HepG2 (cell line): ENCODE data around the gene GOLGB1. TPM values are rescaled to one million over a fixed set of nuclear protein-coding genes. Genes with fewer than 3 reads are reported as not detected.
"Not testable (repeated sequence)": the region's sequence is repeated elsewhere in the genome, so short reads cannot be mapped to it uniquely, and the experiment has no call there.

Source experiments
- ATAC-seq: fragments of 200-7000 bp; cut with Tn5 transposase; 3 replicates; pipeline ENCODE4 v1.9.1; 2020; ENCODE audit warnings: mild to moderate bottlenecking, moderate library complexity
- BruUV-seq: library from RNA; stranded (reverse); fragments of 400-500 nt; replicated peaks from 2 replicates; lab custom pipeline; 2021; lab: Mats Ljungman, UMichigan
- CTCF ChIA-PET: fragments of 300-600 bp; formaldehyde crosslinking; extraction: SDS; loops from one replicate; lab custom pipeline; 2021; ENCODE audit warnings: low total read pairs, inconsistent platforms, low intra/inter-chr PET ratio; lab: Yijun Ruan, JAX
- POLR2A ChIA-PET: fragments of 350-600 bp; sonication (Branson Sonifier 250); formaldehyde crosslinking; loops from one replicate; lab custom pipeline; 2020; ENCODE audit warnings: antibody characterized with exemption, inconsistent platforms; lab: Yijun Ruan, JAX
- DNase-seq: peaks from one replicate; pipeline ENCODE4 v3.0.0-alpha.2; 2015; ENCODE audit warnings: low spot score
- FAIRE-seq: peaks from 3 replicates; lab custom pipeline; 2011; peaks lifted over from hg19 to GRCh38; lab: Jason Lieb, UNC
- H2AFZ ChIP-seq: one replicate; pipeline ENCODE4 v1.6.1; 2011; ENCODE audit warnings: low read length, inconsistent platforms
- H3K27ac ChIP-seq: fragments of 300-600 bp; 3 replicates; pipeline ENCODE4 v1.8.0; 2011; ENCODE audit warnings: mixed run types, mild to moderate bottlenecking, mixed read lengths, low read length, inconsistent platforms; ENCODE audit not compliant: insufficient read depth; ENCODE audit errors: extremely low read length
- H3K27me3 ChIP-seq, 2 experiments: fragments of 200-600 bp in 1 of 2; 2 replicates in 1 of 2; 3 replicates in 1 of 2; pipeline versions ENCODE4 v1.6.0 to v1.8.0; 2011; ENCODE audit warnings: low read length in 2 of 2, mild to moderate bottlenecking in 2 of 2, moderate library complexity in 2 of 2, inconsistent platforms in 1 of 2; ENCODE audit not compliant: insufficient read depth in 2 of 2, control insufficient read depth in 1 of 2
- H3K36me3 ChIP-seq, 2 experiments: fragments of 200-600 bp in 1 of 2; replicated peaks in 1 of 2; 2 replicates in 1 of 2; 3 replicates in 1 of 2; pipeline versions ENCODE4 v1.5.1 to v1.8.0; 2011; ENCODE audit warnings: low read length in 2 of 2, inconsistent platforms in 1 of 2; ENCODE audit not compliant: insufficient read depth in 2 of 2, control insufficient read depth in 1 of 2
- H3K4me1 ChIP-seq: 2 replicates; pipeline ENCODE4 v1.5.1; 2012; ENCODE audit warnings: low read length, inconsistent platforms; ENCODE audit not compliant: insufficient read depth
- H3K4me2 ChIP-seq: 2 replicates; pipeline ENCODE4 v1.6.0; 2011; ENCODE audit warnings: low read depth, low read length, inconsistent platforms
- H3K4me3 ChIP-seq, 3 experiments: fragments of 200-600 bp in 1 of 3; sonication (generic), shearing (Covaris generic) in 1 of 3; replicated peaks in 1 of 3; 2 replicates each; pipeline ENCODE4 v1.5.1; 2011 to 2016; ENCODE audit warnings: low read length in 3 of 3, inconsistent platforms in 2 of 3, low read depth in 2 of 3, mild to moderate bottlenecking in 2 of 3, control low read depth in 1 of 3, mixed read lengths in 1 of 3; ENCODE audit not compliant: insufficient read depth in 1 of 3
- H3K79me2 ChIP-seq: one replicate; pipeline ENCODE4 v1.6.1; 2011; ENCODE audit warnings: low read length, inconsistent platforms; ENCODE audit not compliant: insufficient read depth
- H3K9ac ChIP-seq: 2 replicates; pipeline ENCODE4 v1.6.0; 2011; ENCODE audit warnings: mild to moderate bottlenecking, low read depth, low read length, inconsistent platforms; ENCODE audit not compliant: insufficient read depth
- H3K9me3 ChIP-seq: 2 replicates; pipeline ENCODE4 v1.5.1; 2012; ENCODE audit warnings: mild to moderate bottlenecking, low read length
- H4K20me1 ChIP-seq: 2 replicates; pipeline ENCODE4 v1.6.0; 2011; ENCODE audit warnings: inconsistent platforms, mild to moderate bottlenecking, low read length, moderate library complexity; ENCODE audit not compliant: insufficient read depth
- GATAD1 ChIP-seq: IDR thresholded peaks from 2 replicates; pipeline ENCODE4 v1.6.1; 2016; ENCODE audit warnings: missing genetic modification reagents, missing compliant biosample characterization
- JUNB ChIP-seq: sonication (generic); formaldehyde crosslinking; IDR thresholded peaks from 2 replicates; pipeline ENCODE4 v1.8.0; 2022; ENCODE audit warnings: missing genetic modification reagents, mild to moderate bottlenecking, borderline replicate concordance
- MED1 ChIP-seq: sonication (generic); formaldehyde crosslinking; IDR thresholded peaks from 2 replicates; pipeline ENCODE4 v1.4.0; 2020; ENCODE audit warnings: missing genetic modification reagents
- WGBS: methylation state at CpG from one replicate; pipeline ENCODE4 v1.1.6; 2017; ENCODE audit warnings: low lambda C conversion rate; 5-methylcytosine and 5-hydroxymethylcytosine counted together
- in situ Hi-C: cut with HindIII; loops from 2 replicates; pipeline ENCODE4 v1.10.0; 2017; ENCODE audit warnings: low pct_unique_long_range_greater_than_20kb; ENCODE audit not compliant: extremely low pct_ligation_motif_present
- intact Hi-C: fragments of 100-400 bp; cut with micrococcal nuclease; formaldehyde crosslinking; loops from one replicate; pipeline ENCODE4 v1.10.0; 2022; ENCODE audit not compliant: unreplicated experiment
- polyA plus RNA-seq, 8 experiments: library from polyadenylated mRNA; depleted of rRNA in 3 of 8; stranded (reverse) in 7 of 8; unstranded in 1 of 8; fragments of >200 nt; fragmentation: Illumina TruSeq in 4 of 8; extraction: Trizol in 4 of 8; gene quantifications; 2 replicates each; pipeline versions ENCODE4 v1.2.1 to v1.2.3, GENCODE V29; 2011 to 2016; ENCODE audit warnings: low read depth in 4 of 8, missing spikeins in 1 of 8, mixed read lengths in 1 of 8; ENCODE audit not compliant: insufficient read depth in 1 of 8
- total RNA-seq, 5 experiments: library from RNA; depleted of rRNA; stranded (reverse); fragments of >200 nt; fragmentation: Illumina TruSeq; extraction: Trizol; gene quantifications; 2 replicates each; pipeline ENCODE4 v1.2.3, GENCODE V29; 2016; ENCODE audit warnings: low read depth in 1 of 5
- TF ChIP-seq, protein P1 (sequence below): sonication (generic); formaldehyde crosslinking; IDR thresholded peaks from 2 replicates; pipeline ENCODE4 v1.4.0; 2020; ENCODE audit warnings: missing genetic modification reagents

Gene GOLGB1
- total and polyA plus RNA-seq, 2 of the 13 experiments (the other 11 are each of a cell fraction or from before 2014, with no cell fraction given): 13.1 to 39.5 TPM

DNA sequence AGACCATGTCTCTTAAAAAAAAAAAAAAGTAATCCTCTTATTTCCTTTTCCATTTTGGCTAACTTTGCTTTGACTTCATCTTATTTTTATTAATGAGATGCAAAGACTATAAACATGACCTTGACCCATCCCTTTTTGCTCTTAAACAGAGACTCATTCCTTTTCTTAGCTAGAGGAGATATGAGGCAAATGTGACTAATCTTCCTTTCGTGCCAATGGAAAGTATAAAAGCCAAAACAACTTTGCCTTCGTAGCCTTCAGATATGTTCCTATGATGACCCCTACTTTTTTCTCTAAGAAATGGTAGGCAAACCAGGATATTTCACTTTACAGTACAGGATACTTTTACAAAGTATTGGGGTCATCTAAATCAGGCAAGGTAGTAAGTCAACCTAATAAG is 36.9 kb upstream of the GOLGB1 start:
- TF ChIP-seq, protein P1, sequence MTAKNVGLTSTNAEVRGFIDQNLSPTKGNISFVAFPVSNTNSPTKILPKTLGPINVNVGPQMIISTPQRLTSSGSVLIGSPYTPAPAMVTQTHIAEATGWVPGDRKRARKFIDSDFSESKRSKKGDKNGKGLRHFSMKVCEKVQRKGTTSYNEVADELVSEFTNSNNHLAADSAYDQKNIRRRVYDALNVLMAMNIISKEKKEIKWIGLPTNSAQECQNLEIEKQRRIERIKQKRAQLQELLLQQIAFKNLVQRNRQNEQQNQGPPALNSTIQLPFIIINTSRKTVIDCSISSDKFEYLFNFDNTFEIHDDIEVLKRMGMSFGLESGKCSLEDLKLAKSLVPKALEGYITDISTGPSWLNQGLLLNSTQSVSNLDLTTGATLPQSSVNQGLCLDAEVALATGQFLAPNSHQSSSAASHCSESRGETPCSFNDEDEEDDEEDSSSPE (CRISPR knock-in tag): no peak
- TF ChIP-seq MED1 (CRISPR knock-in tag) (no peak), JUNB (CRISPR knock-in tag) (no peak), GATAD1 (CRISPR knock-in tag) (no peak)
- TF ChIP-seq, all 625 proteins: peak for 0
- Histone ChIP-seq H3K9ac (no peak overlapping the region), H3K4me2 (no peak overlapping the region), H3K27ac (no peak overlapping the region), H4K20me1 (no peaks in the 10 kb centered on the region), H3K79me2 (no peaks in the 10 kb centered on the region), H3K27me3 (no peaks in the 10 kb centered on the region), H3K4me3 (no peak overlapping the region), H3K36me3 (peaks cover 7 to 46% of the 10 kb centered on the region in 2 experiments), H3K4me1 (no peaks in the 10 kb centered on the region), H3K9me3 (no peaks in the 10 kb centered on the region), H2AFZ (no peak overlapping the region)
- DNase-seq (no peak), ATAC-seq (no peak), FAIRE-seq (no peak)
- POLR2A ChIA-PET: no interaction called here
- CTCF ChIA-PET: no interaction called here
- 93% methylated on average over 2 of the region's 2 CpGs for WGBS
- intact Hi-C loops (no loop called here), in situ Hi-C loops (no loop called here)
- BruUV-seq: no TSS peak

DNA sequence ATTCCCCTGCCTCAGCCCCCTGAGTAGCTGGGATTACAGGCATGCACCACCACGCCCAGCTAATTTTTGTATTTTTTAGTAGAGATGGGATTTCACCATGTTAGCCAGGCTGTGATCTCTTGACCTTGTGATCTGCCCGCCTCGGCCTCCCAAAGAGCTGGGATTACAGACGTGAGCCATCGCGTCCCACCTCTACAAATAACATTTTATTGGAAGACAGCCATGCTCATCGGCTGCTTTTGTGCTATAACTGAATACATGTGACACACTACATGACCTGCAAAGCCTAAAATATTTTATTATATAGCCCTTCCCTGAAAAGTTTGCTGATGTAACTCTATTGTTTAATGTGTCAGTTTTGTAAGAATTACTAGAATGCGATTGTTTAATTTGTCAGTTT is 33.2 kb upstream of the GOLGB1 start:
- H3K27ac ChIP-seq, H3K9me3 ChIP-seq, H4K20me1 ChIP-seq, intact Hi-C loops, H3K4me3 ChIP-seq, ATAC-seq, H3K79me2 ChIP-seq, DNase-seq, FAIRE-seq, BruUV-seq, H3K9ac ChIP-seq, in situ Hi-C loops, H2AFZ ChIP-seq, H3K4me1 ChIP-seq, H3K27me3 ChIP-seq, CTCF ChIA-PET, H3K4me2 ChIP-seq: not testable (repeated sequence)
- WGBS: 89% methylated on average over 8 of the region's 8 CpGs
- peaks cover 7 to 52% of the 10 kb centered on the region in 2 experiments; a peak in 4 of 5 replicates for H3K36me3 ChIP-seq
- POLR2A ChIA-PET: interaction anchor here (0.7 kb wide), 1 partner anchor 52 kb away, joined by 3 read pairs; the partner anchor contains the start of genes EAF2 and IQCB1
